Lower lobe of right lung (tissue), 2 donors: ENCODE results near the gene ABCB10. TPM values are rescaled to one million over a fixed set of nuclear protein-coding genes. Genes with fewer than 3 reads are reported as not detected.

ENCODE experiments used
- ATAC-seq, 2 donors: fragments of 200-7000 bp; cut with Tn5 transposase; one replicate each; pipeline ENCODE4 v1.9.1; 2020 to 2022; ENCODE audit warnings: mild to moderate bottlenecking in 2 of 2, moderate library complexity in 2 of 2
- DNase-seq: peaks from one replicate; pipeline ENCODE4 v3.0.0-alpha.2; 2020
- H3K27ac ChIP-seq: fragments of 200-600 bp; one replicate; pipeline ENCODE4 v1.8.0; 2022
- H3K27me3 ChIP-seq: fragments of 200-600 bp; one replicate; pipeline ENCODE4 v1.8.0; 2022; ENCODE audit warnings: low read depth
- H3K36me3 ChIP-seq: fragments of 200-600 bp; one replicate; pipeline ENCODE4 v1.8.0; 2022; ENCODE audit warnings: mild to moderate bottlenecking
- H3K4me1 ChIP-seq: fragments of 200-600 bp; one replicate; pipeline ENCODE4 v1.8.0; 2022
- H3K4me3 ChIP-seq: fragments of 200-600 bp; one replicate; pipeline ENCODE4 v1.8.0; 2022; ENCODE audit warnings: mild to moderate bottlenecking
- H3K9me3 ChIP-seq: fragments of 200-600 bp; one replicate; pipeline ENCODE4 v1.8.0; 2022
- CTCF ChIP-seq: fragments of 200-600 bp; IDR thresholded peaks from one replicate; pipeline ENCODE4 v1.8.0; 2022; ENCODE audit warnings: antibody characterized with exemption, mild to moderate bottlenecking
- intact Hi-C: fragments of 100-400 bp; cut with DNase I; formaldehyde crosslinking; loops from one replicate; pipeline ENCODE4 v1.11.0; 2022
- total RNA-seq: library from RNA; stranded (reverse); fragmentation: NEBNext Ultra II Directional; extraction: Animal tissue kit (Norgen Biotek cat#: 25700); gene quantifications from one replicate; pipeline ENCODE4 v1.2.1, GENCODE V29; 2021
- donor health status: DM: no; HTN: yes; CAD: no; lungs with severe emphysema.

The ABCB10 gene
- total RNA-seq, 1 donor from 2014 or later = 17.8 TPM

GRCh38 chr1:229581485-229581884 is 23.0 kb upstream of the ABCB10 start:
- H3K9me3 ChIP-seq = no peaks in the 10 kb centered on the region
- peaks cover 28% of the 10 kb centered on the region for H3K4me1 ChIP-seq
- H3K27me3 ChIP-seq = no peaks in the 10 kb centered on the region
- no peak for ATAC-seq
- DNase-seq = no peak
- no peaks in the 10 kb centered on the region for H3K36me3 ChIP-seq
- H3K4me3 ChIP-seq = no peak overlapping the region
- no peak for TF ChIP-seq CTCF
- intact Hi-C loops = no loop called here
- no peak overlapping the region for H3K27ac ChIP-seq

GRCh38 chr1:229579059-229579673 is 20.7 kb upstream of the ABCB10 start:
- no peak for TF ChIP-seq CTCF
- peak overlapping the region; percentile 18 for H3K4me3 ChIP-seq
- no peaks in the 10 kb centered on the region for H3K9me3 ChIP-seq
- H3K36me3 ChIP-seq = no peaks in the 10 kb centered on the region
- H3K4me1 ChIP-seq = peaks cover 28% of the 10 kb centered on the region
- intact Hi-C loops = no loop called here
- DNase-seq (no peak), ATAC-seq (peak; percentile 46 to 70)
- H3K27me3 ChIP-seq = no peaks in the 10 kb centered on the region
- H3K27ac ChIP-seq = peak overlapping the region; percentile 51

GRCh38 chr1:229578168-229579058 is 19.9 kb upstream of the ABCB10 start:
- no peak for TF ChIP-seq CTCF
- Histone ChIP-seq H3K4me3 (peak overlapping the region; percentile 18), H3K9me3 (no peaks in the 10 kb centered on the region), H3K4me1 (peaks cover 28% of the 10 kb centered on the region), H3K27ac (peak overlapping the region; percentile 51), H3K36me3 (no peaks in the 10 kb centered on the region), H3K27me3 (no peaks in the 10 kb centered on the region)
- DNase-seq (no peak), ATAC-seq (no peak)
- intact Hi-C loops = no loop called here

- H3K4me1 ChIP-seq = peaks cover 16% of the 10 kb centered on the region
- intact Hi-C loops = no loop called here
- H3K4me3 ChIP-seq = no peak overlapping the region
- ATAC-seq (no peak), DNase-seq (no peak)
- H3K9me3 ChIP-seq = no peaks in the 10 kb centered on the region
- TF ChIP-seq CTCF = no peak
- no peaks in the 10 kb centered on the region for H3K36me3 ChIP-seq
- H3K27me3 ChIP-seq = no peaks in the 10 kb centered on the region
- H3K27ac ChIP-seq = no peak overlapping the region
Observed at GRCh38 chr1:229574679-229575442, 16.4 kb upstream of the ABCB10 start.

GRCh38 chr1:229572286-229572685 is 13.8 kb upstream of the ABCB10 start:
- intact Hi-C loops = no loop called here

More at GRCh38 chr1:229572286-229572685, 13.8 kb upstream of the ABCB10 start:
- no peaks in the 10 kb centered on the region for H3K36me3 ChIP-seq
- DNase-seq = no peak
- H3K27me3 ChIP-seq = no peaks in the 10 kb centered on the region
- no peak for TF ChIP-seq CTCF
- no peaks in the 10 kb centered on the region for H3K9me3 ChIP-seq
- H3K4me1 ChIP-seq = no peaks in the 10 kb centered on the region
- no peak overlapping the region for H3K27ac ChIP-seq
- H3K4me3 ChIP-seq = no peak overlapping the region
- no peak for ATAC-seq
